ENCODE measurements around the gene ACAP1.

ACAP1 gene

DNA sequence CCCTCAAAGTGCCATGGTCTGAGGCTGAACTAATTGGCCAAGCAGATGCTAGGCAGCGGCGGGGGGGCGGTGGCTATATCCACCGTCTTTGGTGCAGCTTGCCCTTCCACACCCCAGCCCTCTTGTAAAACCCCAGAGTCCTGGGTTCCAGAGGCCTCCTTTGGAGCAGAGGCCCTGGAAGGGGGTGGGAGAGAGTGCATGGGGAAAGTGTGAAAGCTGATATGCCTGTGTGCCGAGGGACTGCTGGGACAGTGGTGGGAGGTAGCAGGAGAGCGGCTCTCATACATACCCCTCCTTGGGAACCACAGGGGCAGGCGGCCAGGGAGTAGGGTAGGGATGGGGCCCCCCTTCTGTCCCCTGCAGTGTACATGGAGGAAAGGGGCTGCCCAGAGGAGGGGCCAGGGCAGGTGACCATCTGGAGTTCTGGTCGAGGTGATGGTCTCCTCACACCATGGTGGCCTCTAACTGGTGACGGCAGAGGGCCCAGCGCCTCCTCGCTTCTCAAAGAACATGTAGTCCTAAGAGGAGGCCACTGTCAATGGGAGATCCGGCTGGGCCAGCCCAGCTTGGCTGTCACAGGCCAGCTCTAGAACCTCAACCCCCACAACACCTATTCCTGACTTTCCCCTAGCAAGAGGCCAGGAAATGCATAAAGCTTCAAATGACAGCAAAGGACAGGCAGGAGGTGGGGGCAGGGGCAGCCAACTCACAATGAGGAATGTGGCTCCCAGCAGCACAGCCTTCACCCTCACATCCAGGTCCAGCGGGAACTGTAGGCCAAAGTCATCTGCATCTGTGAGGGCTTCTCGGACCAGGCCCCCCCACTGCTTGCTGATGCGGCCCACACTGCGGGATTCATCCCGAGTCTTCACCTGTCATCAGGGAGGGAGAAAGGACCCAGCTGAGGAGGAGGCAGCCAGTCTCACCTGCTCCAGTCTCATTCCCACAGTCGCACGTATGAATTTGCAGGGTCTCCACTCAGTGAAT lies 53.9 kb downstream of the ACAP1 start:
- DNase-seq (ENCODE audit: low read depth): no peak

DNA sequence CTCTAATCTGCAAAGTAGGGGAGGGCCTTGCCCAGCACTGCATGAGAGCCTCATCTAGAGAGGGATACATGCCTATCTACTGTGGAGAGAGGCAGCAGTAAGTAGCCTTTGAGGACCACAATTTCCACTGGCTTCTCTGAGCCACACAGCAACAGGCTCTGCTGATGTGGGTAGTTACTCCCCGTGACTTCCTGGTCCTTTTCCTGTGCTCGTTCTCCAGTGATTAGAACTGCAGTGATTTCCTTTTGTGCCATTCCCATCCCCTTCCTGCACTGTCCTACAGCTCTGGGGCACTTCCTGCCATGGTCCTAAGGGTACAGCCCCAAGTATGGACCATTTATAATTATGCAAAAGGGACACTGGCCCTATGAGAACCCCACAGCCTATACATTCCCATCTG lies 55.0 kb downstream of the ACAP1 start:
- DNase-seq (ENCODE audit: low read depth): no peak

DNA sequence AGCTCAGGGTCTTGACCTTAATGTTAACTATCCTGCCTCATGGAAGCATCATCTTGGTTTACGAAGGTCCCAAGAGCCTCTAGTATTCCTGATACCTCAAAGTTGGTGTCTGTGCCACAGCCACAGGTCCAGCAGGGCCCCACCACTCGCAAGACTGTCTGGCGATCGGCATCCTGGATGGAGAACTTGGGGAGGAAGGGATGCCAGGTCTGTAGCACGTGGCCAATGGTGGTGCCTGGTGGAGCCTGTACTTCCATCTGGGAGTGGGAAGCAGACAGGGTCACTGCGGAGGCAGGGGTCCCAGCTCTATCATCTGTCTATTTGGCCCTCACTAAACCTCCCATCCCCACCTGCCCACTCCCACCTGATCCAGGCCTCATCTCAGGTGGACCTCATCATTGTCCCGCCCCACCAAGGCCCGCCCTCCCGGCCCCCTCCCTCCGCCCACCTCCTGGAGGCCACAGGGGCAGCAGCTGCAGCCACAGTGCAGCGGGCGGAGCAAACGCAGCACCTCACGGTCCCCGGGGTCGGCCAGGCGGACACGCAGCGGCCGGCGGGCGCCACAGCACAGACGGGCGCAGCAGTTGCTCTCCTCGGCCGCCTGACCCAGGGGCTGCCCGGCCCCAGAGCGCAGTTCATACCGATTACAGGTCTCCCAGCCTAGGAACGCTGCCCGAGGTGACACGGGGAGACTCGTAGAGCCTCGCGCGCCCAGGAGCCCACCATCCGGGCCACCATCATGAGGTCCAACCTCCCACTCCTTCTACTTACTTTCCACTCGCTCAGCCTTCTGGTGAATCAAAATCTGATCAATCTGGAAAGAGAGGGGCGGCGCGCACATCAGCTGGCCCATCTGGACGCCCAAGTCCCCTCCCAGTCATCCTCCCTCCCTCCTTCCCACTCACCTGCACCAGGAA lies 56.6 kb downstream of the ACAP1 start:
- no peak for DNase-seq (ENCODE audit: low read depth)

DNA sequence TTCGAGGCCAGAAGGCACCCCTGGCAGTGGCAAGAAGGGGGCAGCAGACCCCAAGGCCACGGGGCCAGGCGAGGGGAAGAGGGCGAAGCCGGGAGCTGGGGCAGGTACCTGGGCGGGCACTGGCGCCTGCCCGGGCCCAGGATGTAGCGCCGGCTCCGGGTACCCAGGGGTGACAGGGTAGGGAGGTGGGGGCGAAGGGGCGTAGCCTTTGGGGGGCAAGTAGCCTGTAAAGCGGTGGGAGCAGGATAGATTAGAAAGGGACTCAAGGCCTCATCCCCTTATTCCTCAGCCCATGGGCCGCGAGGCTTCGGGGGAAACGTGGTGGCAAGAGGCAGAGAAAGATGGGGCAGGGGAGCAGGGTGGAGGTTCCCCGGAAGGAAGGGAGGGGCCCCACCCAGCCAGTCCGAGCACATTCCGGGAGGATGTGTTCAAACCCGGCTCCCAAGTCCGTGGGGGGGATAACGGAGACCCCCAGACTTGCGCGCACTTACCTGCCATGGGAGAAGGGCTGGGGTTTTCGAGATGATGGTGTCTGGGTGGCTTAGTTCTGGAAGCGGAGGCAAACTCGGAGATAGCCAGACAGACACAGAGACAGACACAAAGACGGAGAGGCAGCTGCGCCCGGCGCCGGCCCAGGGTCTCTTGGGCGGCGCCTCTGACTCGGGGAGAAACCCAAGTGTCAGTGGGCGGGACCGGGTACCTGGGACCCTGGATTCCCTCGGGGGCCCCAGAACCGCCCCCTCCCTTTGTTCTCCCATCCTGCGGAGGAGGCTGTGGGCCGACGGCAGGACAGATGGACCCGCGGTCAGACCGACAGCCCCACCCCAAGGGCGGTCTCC lies 57.5 kb downstream of the ACAP1 start:
- DNase-seq (ENCODE audit: low read depth): peak; percentile 32

DNA sequence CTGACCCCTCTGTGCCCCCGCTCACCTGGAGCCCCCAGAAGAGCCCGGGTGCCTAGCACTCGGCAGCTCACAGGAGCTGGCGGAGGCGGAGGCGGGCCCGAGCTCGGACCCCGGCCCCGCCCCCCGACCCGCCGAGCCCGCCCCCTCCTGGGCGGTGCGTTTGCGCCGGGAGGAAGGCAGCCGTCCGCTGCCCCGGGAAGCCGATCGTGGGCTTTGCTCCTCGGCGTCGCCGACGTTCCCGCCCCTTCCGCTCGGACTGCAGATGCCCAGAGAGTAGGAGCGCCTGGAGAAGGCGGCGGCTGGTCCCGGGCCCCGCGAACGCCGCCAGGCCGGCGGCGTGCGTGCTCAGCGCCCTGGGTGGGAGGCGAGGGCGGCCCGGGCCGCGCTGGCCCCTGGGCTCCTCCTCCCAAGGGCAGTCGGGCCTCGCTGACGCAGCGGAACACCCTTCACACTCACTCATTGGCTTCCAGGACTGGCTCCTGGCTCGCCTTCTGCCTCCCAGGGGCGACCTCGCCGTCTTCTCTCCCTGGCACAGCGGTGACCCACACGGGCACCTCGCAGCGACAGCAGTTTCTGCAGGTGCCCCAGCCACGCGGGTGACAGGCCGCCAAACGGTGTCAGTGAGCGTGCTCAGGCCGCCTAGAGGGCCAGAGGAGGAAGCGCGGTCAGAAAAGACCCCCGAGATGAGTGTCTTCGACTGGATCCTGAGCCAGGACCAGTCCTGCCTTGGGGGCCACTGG lies 58.3 kb downstream of the ACAP1 start, which contains the start of gene PLSCR3:
TSS of gene PLSCR3 (minus strand) at position 74 of the 740 bp plus-strand sequence. CDS start 415 bp downstream, outside the sequence.
- DNase-seq (ENCODE audit: low read depth): peak; percentile 69

DNA sequence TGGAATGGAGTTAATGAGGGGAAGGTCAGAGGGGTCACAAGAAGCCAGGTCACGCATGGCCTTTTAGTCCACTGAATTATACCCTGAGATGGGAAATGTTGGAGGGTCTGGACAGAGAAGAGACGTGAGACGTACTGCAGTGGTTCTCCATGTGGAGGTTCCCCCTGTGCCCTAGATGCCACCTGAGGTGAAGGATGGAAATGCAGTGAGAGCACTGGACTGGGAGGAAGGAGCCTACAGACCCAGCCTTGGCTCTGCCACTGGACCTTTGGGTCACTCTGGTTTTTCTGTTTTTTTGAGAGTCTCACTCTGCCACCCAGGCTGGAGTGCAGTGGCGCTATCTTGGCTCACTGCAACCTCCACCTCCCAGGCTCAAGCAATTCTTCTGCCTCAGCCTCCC lies 59.8 kb downstream of the ACAP1 start:
- no peak for DNase-seq (ENCODE audit: low read depth)

DNA sequence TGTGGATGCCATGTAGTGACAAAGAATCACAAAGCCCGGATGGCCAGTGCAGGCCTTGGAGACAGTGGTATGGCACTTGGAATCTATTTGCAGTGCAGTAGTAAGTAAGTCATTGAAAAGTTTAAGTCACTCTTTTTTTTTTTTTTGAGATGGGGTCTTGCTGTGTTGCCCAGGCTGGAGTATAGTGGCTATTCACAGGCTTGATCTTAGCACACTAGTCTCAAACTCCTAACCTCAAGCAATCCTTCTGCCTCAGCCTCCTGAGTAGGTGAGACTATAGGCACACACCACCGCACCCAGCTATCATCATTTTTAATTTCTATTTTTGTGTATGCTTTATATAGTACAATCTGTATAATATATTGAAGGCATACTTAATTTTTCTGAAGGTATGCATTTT lies 62.3 kb downstream of the ACAP1 start:
- no peak for DNase-seq (ENCODE audit: low read depth)

All from stimulated activated CD8-positive, alpha-beta memory T cell treated with anti-CD3 and anti-CD28 coated beads, Interleukin-7, amount 100 ng/mL, for 24 hours (primary cell).